HepG2 (cell line): ENCODE measurements around the gene SNIP1. TPM values are rescaled to one million over a fixed set of nuclear protein-coding genes. Genes with fewer than 3 reads are reported as not detected.
A peak's percentile ranks its signal among the peaks of the same experiment; 100 is the strongest.

ENCODE experiments used
- ARNT ChIP-seq: fragments of 450-650 bp; IDR thresholded peaks from 2 replicates; pipeline ENCODE4 v1.6.1; 2017
- CREM ChIP-seq, 2 experiments: sonication (generic) in 1 of 2; formaldehyde crosslinking in 1 of 2; IDR thresholded peaks; 2 replicates each; pipeline versions ENCODE4 v1.4.0 to v1.6.1; 2016 to 2020; ENCODE audit warnings: antibody characterized with exemption in 1 of 2, mild to moderate bottlenecking in 1 of 2, missing genetic modification reagents in 1 of 2
- DNMT1 ChIP-seq: sonication (generic); formaldehyde crosslinking; IDR thresholded peaks from 2 replicates; pipeline ENCODE4 v1.5.1; 2020; ENCODE audit warnings: mild to moderate bottlenecking, missing genetic modification reagents
- HBP1 ChIP-seq: IDR thresholded peaks from 2 replicates; pipeline ENCODE4 v1.6.1; 2016; ENCODE audit warnings: low read depth, control low read depth
- HDAC1 ChIP-seq: sonication (generic); formaldehyde crosslinking; IDR thresholded peaks from 2 replicates; pipeline ENCODE4 v1.5.1; 2020; ENCODE audit warnings: mild to moderate bottlenecking, missing genetic modification reagents
- HMG20B ChIP-seq: conservative IDR thresholded peaks from 2 replicates; pipeline ENCODE4 v1.6.1; 2016; ENCODE audit warnings: missing genetic modification reagents, missing compliant biosample characterization
- HNRNPL ChIP-seq: fragments of 200-400 bp; formaldehyde crosslinking; IDR thresholded peaks from 2 replicates; pipeline ENCODE4 v1.6.1; 2017; ENCODE audit warnings: mild to moderate bottlenecking, low read depth, low read length
- IRF2 ChIP-seq: IDR thresholded peaks from 2 replicates; pipeline ENCODE4 v1.6.1; 2018; ENCODE audit warnings: missing genetic modification reagents, missing compliant biosample characterization
- MLXIP ChIP-seq: sonication (generic); formaldehyde crosslinking; IDR thresholded peaks from 2 replicates; pipeline ENCODE4 v1.9.0; 2021; ENCODE audit warnings: missing genetic modification reagents, borderline replicate concordance
- MXD3 ChIP-seq: IDR thresholded peaks from 2 replicates; pipeline ENCODE4 v1.6.1; 2016; ENCODE audit warnings: mild to moderate bottlenecking, missing biosample characterization, missing genetic modification reagents
- MZF1 ChIP-seq: sonication (generic); formaldehyde crosslinking; IDR thresholded peaks from 2 replicates; pipeline ENCODE4 v1.8.1; 2023; ENCODE audit warnings: mild to moderate bottlenecking, missing genetic modification reagents, borderline replicate concordance
- NFYB ChIP-seq: sonication (generic); formaldehyde crosslinking; IDR thresholded peaks from 2 replicates; pipeline ENCODE4 v1.4.0; 2020; ENCODE audit warnings: missing genetic modification reagents
- NR0B2 ChIP-seq: sonication (generic); formaldehyde crosslinking; IDR thresholded peaks from 2 replicates; pipeline ENCODE4 v1.4.0; 2020; ENCODE audit warnings: mild to moderate bottlenecking, missing genetic modification reagents
- SALL1 ChIP-seq: sonication (generic); formaldehyde crosslinking; IDR thresholded peaks from 2 replicates; pipeline ENCODE4 v1.8.0; 2022; ENCODE audit warnings: mild to moderate bottlenecking, missing genetic modification reagents
- ZFAT ChIP-seq: sonication (generic); formaldehyde crosslinking; conservative IDR thresholded peaks from 2 replicates; pipeline ENCODE4 v1.8.1; 2023; ENCODE audit warnings: missing genetic modification reagents, inconsistent platforms
- ZNF207 ChIP-seq: fragments of 450-650 bp; IDR thresholded peaks from 2 replicates; pipeline ENCODE4 v1.6.1; 2016; ENCODE audit warnings: antibody characterized with exemption, borderline replicate concordance
- ZNF224 ChIP-seq: sonication (generic); formaldehyde crosslinking; IDR thresholded peaks from 2 replicates; pipeline ENCODE4 v1.5.0; 2020; ENCODE audit warnings: mild to moderate bottlenecking, missing genetic modification reagents
- ZNF24 ChIP-seq: fragments of 450-650 bp; IDR thresholded peaks from 2 replicates; pipeline ENCODE4 v1.6.1; 2017; ENCODE audit warnings: antibody characterized with exemption, mild to moderate bottlenecking
- ZNF382 ChIP-seq: sonication (generic); formaldehyde crosslinking; IDR thresholded peaks from 2 replicates; pipeline ENCODE4 v1.5.0; 2020; ENCODE audit warnings: missing genetic modification reagents, mild to moderate bottlenecking, borderline replicate concordance
- ZNF605 ChIP-seq: sonication (generic); formaldehyde crosslinking; IDR thresholded peaks from 2 replicates; pipeline ENCODE4 v1.8.0; 2022; ENCODE audit warnings: mild to moderate bottlenecking, missing genetic modification reagents
- ZNF614 ChIP-seq: IDR thresholded peaks from 2 replicates; pipeline ENCODE4 v1.6.1; 2018; ENCODE audit warnings: missing biosample characterization, missing genetic modification reagents, inconsistent platforms, borderline replicate concordance
- ZNF639 ChIP-seq: conservative IDR thresholded peaks from 2 replicates; pipeline ENCODE4 v1.6.1; 2018; ENCODE audit warnings: missing genetic modification reagents
- ZNF678 ChIP-seq: sonication (generic); formaldehyde crosslinking; IDR thresholded peaks from 2 replicates; pipeline ENCODE4 v1.4.0; 2020; ENCODE audit warnings: mild to moderate bottlenecking, missing genetic modification reagents
- ZNF777 ChIP-seq: sonication (generic); formaldehyde crosslinking; IDR thresholded peaks from 2 replicates; pipeline ENCODE4 v1.4.0; 2020; ENCODE audit warnings: missing genetic modification reagents
- polyA plus RNA-seq, 8 experiments: library from polyadenylated mRNA; depleted of rRNA in 3 of 8; stranded (reverse) in 7 of 8; unstranded in 1 of 8; fragments of >200 nt; fragmentation: Illumina TruSeq in 4 of 8; extraction: Trizol in 4 of 8; gene quantifications; 2 replicates each; pipeline versions ENCODE4 v1.2.1 to v1.2.3, GENCODE V29; 2011 to 2016; ENCODE audit warnings: low read depth in 4 of 8, missing spikeins in 1 of 8, mixed read lengths in 1 of 8; ENCODE audit not compliant: insufficient read depth in 1 of 8
- total RNA-seq, 5 experiments: library from RNA; depleted of rRNA; stranded (reverse); fragments of >200 nt; fragmentation: Illumina TruSeq; extraction: Trizol; gene quantifications; 2 replicates each; pipeline ENCODE4 v1.2.3, GENCODE V29; 2016; ENCODE audit warnings: low read depth in 1 of 5

SNIP1 gene
- total and polyA plus RNA-seq, 2 of the 13 experiments (the other 11 are each of a cell fraction or from before 2014, with no cell fraction given): 5.5 to 11.2 TPM

GRCh38 chr1:37514350-37515184 lies 39.5 kb downstream of the SNIP1 start, which contains the start of gene MEAF6 (continued):
- TF ChIP-seq SALL1 (CRISPR knock-in tag): peak; percentile 90
- TF ChIP-seq NR0B2 (CRISPR knock-in tag): 0 out of 2 replicates have a peak, but pooled peaks have one; percentile 64
- 0 out of 2 replicates have a peak, but pooled peaks have one; percentile 17 for TF ChIP-seq HNRNPL
- no peak for TF ChIP-seq NFYB (CRISPR knock-in tag)
- TF ChIP-seq IRF2 (CRISPR knock-in tag): no peak; the same call in 1 of the 2 replicates
- no peak; the same call in 1 of the 2 replicates for TF ChIP-seq ZFAT (CRISPR knock-in tag)
- TF ChIP-seq CREM (IDR thresholded peaks at IDR 0.05): 0 out of 2 replicates have a peak, but pooled peaks have one; percentile 31
- no peak for TF ChIP-seq CREM (CRISPR knock-in tag; IDR thresholded peaks at IDR 0.05)
- no peak for TF ChIP-seq ZNF224 (CRISPR knock-in tag)
- no peak for TF ChIP-seq MZF1
- TF ChIP-seq HDAC1: peak; percentile 62; the same call in 1 of the 2 replicates
- TF ChIP-seq ZNF382 (CRISPR knock-in tag): no peak
- peak; percentile 74 for TF ChIP-seq HBP1
- TF ChIP-seq ZNF614: peak; percentile 51; the same call in 1 of the 2 replicates
- peak; percentile 66; the same call in 1 of the 2 replicates for TF ChIP-seq DNMT1 (CRISPR knock-in tag)
- no peak for TF ChIP-seq ZNF24
- peak; percentile 86 for TF ChIP-seq MXD3 (CRISPR knock-in tag)
- peak; percentile 58; the same call in 1 of the 2 replicates for TF ChIP-seq ZNF777
- no peak for TF ChIP-seq HMG20B (CRISPR knock-in tag)
- no peak for TF ChIP-seq ZNF678 (CRISPR knock-in tag)
- TF ChIP-seq ARNT: no peak
- TF ChIP-seq MLXIP (CRISPR knock-in tag): peak; percentile 89; the same call in 1 of the 2 replicates
- peak; percentile 92 for TF ChIP-seq ZNF605 (CRISPR knock-in tag)
- TF ChIP-seq ZNF207: no peak
- no peak for TF ChIP-seq ZNF639 (CRISPR knock-in tag)
